NCI-H187 (cell line): ENCODE data around the gene FAM177B.

Source experiments
- DNase-seq, 2 experiments: peaks; one replicate each; lab custom pipeline; 2025; lab: John Stamatoyannopoulos, UW

FAM177B gene

DNA sequence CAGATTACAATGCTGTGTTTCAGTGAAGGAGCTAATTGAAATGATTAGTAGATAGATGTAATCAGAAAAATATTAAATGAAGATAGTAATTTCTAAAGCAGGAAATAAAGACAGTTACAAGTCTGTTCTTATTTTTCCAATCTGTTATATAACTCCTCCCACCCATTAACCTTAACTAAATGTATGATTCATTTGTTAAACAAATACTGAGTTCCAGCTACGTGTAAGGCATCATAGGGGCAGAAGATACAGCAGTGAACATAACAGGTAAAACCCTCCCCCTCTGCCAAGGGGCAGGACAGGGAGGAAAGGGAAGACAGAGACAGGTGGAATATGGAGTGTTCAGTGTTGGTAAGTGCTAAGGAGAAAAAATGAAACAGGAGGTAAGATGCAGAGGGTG, at the start of gene FAM177B:
FAM177B (plus strand) TSS at position 231 of the 400 bp plus-strand sequence. CDS start 9,344 bp downstream, outside the sequence.
- no peak for DNase-seq

DNA sequence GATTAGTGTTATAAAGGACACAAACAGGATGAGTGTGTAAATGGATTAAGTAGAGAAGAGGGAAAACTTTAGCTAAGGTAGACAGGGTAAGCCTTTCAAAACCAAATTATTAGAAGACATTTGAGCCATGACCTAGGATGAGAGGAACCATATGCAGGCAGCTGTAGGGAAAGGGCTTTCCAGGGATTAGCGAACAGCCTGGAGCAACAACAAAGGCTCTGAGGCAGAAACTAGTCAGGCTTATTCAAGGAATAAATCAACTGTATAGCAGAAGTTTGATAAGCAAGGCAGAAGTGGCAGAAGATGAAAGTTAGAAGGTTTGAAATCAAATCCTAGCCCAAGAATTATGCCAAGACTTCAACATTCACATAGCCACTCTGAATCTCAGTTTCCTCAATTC, 46.0 kb upstream of the FAM177B start:
- DNase-seq: no peak

DNA sequence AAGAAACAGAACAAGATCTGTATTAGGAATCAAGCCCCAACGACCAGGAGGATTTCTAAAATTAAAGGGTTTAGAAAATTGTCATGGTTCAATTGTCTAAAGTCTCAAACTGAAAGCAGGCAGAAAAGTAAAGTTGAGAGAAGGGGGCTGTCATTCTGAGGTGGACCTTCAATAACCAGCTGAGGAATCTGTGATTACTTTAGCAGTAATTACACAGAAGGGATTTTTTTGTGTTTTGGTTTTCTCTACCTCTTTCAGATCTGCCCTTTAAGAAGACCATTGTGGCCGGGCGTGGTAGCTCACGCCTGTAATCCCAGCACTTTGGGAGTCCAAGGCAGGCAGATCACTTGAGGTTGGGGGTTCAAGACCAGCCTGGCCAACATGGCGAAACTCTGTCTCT, 42.1 kb upstream of the FAM177B start:
- no peak for DNase-seq

DNA sequence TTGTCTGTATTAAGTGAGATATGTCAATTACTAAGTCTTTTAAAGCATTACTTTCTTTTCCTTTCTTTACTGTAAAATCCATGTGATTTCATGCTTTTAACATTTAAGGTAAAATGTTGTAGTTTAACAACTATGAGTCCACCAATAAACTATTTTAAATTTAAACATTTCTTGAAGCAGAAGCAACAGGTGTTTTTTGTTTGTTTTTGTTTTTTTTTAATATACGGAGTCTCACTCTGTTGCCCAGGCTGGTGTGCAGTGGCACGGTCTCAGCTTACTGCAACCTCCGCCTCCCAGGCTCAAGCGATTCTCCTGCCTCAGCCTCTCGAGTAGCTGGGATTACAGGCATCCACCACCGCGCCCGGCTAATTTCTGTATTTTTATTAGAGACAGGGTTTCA, 40.3 kb upstream of the FAM177B start:
- DNase-seq: no peak

DNA sequence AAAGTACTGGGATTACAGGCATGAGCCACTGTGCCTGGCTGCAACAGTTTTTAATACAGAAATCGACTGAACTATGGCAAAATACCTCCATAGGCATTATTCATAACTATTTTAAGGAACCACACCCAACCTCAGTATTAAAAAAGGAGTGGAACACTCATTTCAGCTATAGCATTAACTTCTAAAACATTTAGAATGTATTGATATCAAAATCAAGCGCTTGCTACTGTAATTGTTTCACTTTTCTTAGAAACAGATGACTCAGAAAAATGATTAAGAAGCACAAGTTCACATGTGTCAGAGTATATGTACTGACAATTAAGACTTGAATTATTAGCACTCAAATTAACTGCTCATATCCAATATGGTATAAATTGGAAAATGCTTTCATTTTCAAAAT, 39.8 kb upstream of the FAM177B start:
- no peak for DNase-seq

DNA sequence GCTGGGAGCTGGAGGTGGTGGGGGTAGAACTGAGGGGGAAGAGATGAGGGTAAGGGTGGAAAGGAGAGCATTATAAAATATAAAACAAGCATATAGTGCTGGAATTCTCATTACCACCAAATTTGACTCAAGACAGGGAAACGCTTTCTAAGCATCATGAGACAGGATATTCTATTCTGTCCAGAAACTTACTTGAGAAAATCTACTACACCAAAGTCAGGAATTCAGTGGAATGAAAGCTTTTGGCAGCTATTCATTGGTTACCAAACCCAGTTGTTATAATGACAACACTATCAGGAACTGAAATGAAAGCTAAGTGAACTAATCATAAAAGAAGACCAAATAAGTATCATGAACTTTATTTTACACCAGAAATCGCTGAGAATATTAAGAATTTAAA, 39.2 kb upstream of the FAM177B start:
- DNase-seq: no peak

DNA sequence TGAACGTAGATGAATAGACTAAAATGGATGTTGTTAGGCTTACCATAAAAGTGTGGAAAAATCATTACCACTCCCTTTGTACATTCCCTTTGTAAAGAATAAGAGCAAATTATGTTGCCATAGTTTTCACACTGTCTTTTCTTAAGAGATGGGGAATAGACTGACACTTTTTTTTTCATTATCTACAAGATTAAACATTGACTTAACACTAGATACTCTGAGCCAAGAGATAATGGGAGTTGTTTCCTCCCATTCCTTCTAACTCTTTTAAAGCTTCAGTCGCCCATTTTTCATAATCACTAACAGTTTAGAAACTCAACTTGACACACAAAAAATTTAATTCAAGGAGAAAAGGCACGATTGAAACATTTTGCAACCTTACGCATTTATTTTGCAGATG, 34.8 kb upstream of the FAM177B start:
- DNase-seq: no peak

DNA sequence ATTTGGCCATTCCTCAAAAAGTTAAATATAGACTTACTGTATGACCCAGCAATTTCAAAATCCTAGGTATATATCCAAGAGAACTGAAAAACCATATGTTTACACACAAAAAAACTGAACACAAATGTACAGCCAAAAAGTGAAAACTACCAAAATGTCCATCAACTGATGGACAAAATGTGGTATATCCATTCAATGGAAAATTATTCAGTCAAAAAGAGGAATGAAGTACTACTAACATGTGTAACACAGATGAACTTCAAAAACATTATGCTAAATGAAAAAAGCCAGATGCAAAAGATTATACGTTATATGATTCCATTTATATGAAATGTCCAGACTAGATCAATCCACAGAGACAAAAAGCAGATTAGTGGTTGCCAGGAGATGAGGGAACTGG, 32.7 kb upstream of the FAM177B start:
- no peak for DNase-seq

DNA sequence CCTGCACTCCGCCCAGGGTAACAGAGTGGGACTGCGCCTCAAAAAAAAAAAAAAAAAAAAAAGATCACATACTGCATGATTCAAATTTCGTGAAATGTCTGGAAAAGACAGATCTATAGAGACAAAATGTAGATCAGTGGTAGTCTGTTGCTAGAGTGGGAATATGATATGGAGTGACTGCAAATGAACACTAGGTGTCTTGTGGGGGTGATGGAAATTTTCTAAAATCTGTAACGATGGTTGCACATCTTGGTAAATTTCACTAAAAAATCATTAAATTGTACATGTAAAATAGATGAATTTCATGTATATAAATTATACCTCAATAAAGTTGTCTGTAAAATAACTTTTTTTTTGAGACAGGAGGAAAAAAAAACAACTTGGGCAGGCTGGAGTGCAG, 30.2 kb upstream of the FAM177B start:
- DNase-seq: no peak

DNA sequence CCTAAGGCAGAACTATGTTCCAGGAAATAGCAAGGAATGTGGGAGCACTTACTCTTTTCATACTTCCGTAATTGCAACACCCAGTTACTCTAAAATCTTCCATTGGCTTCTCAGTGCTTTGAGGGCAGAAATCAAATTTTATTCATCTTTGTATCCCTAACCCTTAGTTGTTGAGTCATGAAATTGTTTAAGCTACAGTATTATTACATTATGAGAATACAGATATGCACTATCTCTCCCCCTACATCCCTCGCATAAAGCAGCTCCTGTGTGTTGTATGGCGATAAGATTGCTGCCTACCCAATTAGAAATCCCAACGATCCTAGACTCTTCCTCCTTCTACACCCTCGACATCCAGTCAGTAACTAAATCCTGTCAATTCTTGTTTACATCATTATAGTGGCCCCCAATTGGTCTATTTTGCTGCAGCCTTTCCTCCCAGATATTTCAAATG, 27.3 kb upstream of the FAM177B start:
- DNase-seq: no peak

DNA sequence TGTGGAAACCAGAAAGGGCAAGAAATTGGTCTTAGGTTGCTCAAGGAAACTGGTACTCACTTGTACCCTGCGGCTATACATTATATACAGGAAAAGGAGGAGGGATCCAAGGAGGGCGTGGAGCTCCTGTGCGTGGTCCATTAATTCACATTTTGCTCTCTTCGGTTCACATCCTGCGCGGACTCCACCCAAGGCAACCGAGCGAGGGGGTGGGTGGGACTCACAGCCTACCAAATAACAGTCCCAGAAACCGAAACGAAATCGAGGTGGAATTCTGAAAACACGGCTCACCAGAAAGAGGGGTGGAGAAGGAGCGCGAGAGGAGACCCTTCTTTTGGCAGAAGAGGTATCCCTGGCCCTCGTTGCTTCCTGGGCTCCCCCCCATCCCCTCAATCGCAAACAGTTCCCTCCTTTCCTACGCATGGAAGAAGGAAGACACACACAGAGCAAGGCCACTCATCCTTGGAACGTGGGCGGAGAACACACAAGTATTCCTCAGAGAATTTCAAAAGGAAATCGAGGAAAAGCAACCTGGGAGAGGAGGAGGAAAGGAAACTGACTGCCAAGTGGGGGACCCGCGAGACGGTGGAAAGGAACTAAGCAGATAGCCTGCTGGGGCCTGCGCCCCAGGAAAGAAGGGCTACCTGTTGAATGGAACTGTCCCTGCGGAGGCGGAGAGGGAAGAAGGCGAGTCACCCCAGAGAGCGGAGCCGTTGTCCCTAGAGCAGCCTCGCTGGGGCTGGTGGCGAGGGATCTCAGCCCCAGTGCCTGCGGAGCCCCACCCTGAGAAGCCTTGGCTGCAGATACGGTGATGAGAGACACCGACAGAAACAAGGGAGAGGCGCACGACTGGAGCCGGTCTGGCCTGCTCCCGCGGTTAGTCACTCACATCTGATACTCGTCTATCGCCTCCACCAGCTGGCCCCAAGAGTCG, 25.4 kb upstream of the FAM177B start:
- DNase-seq: peak in 1 of 2 experiments; percentile 3

DNA sequence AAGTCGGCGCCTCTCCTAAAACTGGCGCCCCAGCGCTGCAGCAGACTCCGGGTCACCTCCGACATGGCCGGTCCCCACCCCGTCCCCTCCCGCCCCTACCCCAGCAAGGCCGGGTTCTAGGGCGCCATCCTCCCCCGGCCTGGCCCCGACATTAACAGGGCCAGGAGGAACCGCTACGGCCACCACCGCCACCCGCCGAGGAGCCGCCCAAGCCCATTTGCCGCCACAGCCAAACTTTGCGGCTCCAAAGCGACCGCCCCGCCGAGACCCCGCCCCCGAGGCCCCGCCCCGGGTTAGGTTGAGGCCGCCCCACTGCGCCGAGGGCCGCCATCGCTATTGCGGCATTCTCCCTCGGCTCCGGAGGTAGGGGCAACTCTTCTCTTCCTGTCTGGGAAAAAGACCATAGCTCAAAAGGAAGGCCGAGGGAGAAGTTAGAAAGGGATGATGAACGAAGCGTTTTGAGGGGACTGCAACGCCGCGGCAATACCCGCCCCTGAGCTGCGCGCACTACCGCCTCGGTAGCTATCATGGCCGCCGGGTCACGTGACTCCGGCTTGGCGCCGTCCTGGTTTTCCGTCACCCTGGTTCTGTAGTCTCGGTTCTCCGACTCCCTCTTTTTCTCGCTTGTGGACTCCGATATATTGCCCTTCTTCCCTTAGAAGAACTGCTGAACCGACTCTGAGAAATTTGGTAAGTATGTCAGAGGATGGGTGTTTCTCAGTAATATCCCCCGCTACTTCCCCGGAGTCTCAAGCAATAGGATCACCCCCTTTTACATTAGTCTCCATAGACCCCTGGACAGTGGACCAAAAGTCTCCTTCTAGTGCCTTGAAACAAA, 24.5 kb upstream of the FAM177B start, which contains the start of the genes AIDA and BROX:
AIDA (minus strand) TSS at position 239 of the 838 bp plus-strand sequence; CDS start at position 65, 174 bp downstream.
BROX (plus strand) TSS at position 312 of the 838 bp plus-strand sequence. CDS start 3,136 bp downstream, outside the sequence.
- DNase-seq: peak; percentile 69 to 77

DNA sequence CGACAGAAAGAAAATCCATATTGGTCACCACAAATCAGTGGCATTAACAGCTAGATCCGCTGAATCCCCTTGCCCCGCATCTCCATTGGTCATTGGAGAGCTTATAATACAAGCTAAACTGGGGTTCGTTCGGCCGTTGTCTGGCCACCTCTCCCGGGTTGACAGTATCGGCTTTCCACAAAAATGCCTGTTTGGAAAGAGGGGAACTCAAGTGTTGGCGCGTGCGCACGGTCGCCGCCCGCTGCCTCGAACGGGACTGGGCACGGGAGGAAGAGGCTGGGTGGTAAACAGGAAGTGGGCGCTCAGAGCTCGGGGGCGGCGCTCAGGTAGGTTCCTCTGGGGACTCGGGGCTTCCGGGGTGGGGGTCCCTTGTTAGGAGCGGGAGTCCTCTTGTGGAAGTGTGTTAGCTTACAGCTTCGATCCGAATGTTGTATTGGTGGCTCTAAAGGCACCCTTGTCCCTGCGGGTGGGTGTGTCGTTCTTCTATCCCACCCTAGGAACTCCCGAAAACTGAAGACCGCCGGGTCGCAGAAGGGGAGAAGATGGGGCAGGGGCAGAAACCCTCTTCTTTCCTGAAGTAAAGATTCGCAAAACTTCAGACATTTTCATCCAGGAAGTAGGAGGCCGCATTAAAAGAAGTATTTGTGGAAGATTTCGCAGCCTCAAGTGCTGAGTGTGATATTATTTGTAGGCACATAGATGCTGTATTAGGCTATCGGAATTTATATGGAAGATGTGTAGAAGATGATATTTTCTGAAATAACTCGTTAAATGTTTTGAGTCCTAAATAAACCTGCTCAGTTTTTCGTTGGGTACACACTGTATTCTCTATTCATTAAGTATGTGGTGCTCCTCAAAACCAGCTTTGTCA, 23.7 kb upstream of the FAM177B start:
- DNase-seq: peak; percentile 68 to 77

DNA sequence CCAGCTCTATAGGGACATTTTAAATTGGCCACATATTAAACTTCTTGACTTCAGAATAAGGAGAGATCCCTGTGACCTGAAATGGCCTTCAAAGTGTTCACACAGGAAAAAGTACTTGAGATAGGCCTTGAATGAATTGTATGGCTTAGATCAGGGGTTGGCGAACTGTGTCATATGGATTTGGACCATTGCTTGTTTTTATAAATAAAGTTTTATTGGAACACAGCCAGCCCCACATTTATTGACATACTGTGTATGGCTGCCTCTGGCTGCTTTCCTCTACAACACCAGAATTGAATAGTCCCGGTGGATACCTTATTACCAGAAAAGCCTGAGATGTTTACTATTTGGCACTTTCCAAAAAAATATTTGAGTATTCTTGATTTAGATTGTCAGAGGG, 20.6 kb upstream of the FAM177B start:
- no peak for DNase-seq

DNA sequence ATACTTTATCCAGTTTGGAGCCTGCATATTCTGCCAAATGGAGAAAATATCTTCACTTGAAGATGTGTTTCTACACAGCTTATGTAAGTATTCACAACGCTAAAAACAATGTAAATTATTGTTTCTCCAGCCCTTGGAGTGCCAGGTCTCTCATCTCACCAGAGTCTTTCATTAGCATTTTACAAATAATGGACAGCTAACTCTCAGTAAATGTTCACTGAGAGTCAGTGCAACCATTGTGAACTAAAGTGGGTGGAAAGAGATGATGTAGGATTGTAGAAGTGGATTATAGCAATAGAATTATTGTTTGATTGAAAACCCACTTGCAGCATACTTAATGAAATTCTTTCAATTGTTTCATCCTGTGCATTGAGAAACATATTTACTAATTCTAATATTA, 8.3 kb upstream of the FAM177B start:
- no peak for DNase-seq

DNA sequence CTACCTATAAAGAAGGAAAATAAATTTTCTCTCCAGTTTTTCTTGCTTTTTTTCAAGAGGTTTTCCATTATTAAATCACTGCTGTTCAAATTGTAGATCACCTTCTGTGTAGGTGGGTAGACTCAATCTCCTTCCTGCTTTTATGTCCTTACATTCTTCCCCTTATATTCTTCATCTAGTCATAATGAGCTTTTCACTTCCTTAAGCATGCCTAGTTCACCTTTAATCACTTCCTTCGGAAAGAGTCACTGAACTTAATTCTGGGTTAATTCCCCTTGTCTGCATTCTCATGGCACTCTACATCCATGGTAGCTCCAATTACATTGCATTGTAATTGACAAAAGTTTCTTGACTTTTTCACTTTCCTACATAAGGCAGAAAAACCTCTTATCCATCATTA, 6.1 kb upstream of the FAM177B start:
- DNase-seq: no peak

DNA sequence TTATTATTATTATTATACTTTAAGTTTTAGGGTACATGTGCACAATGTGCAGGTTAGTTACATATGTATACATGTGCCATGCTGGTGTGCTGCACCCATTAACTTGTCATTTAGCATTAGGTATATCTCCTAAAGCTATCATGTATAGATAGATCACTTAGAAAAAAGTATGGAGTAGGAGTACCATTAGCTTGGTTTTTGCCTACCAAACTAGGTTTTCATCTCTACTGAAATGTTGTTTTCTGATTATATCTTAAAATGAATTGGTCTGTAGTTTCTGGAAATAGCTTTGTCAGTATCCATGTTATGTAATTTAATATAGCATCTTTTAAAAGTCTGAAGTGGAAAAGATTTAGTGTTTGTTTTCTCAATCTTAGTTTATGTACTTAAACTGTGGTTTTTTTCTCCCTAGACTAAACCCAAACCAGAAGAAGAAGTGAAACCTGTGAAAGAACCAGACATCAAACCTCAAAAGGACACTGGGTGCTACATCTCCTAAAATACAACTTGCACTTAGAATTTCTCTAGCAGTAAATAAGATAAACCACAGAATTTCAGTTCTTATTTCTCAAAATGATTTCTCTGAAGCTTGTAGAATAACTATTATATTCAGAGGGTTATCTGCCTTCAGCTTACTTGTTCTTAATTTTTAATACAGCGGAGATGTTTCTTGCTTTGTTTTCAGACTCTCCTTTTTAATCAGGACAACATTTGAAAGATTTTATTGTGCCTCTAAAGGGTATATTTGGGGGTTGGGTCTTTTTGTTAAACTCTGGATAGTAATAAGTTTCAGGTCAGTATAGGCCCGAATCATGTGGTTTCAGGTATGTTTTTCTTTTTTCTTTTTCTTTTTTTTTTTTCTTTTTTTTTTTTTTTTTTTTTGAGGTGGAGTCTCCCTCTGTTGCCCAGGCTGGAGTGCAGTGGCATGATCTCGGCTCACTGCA, 4.5 kb upstream of the FAM177B start:
- no peak for DNase-seq

DNA sequence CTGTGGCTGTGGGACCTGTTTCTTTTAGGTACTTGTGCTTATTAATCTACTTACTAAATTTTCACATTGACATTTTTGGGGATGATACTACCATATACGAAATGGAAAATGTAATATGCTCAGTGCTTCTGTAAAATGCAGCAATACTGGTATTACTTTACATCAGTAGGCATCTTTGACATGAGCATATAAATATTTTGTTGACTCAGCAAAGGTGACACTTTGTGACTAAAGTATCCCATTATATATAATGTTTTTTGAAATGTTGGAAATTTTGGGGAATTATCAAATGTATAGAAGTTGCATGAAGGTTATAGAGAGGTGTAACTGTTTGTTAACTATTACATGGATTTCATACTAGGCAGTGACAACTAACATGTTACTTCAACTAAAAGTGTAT, 2.3 kb upstream of the FAM177B start:
- no peak for DNase-seq

DNA sequence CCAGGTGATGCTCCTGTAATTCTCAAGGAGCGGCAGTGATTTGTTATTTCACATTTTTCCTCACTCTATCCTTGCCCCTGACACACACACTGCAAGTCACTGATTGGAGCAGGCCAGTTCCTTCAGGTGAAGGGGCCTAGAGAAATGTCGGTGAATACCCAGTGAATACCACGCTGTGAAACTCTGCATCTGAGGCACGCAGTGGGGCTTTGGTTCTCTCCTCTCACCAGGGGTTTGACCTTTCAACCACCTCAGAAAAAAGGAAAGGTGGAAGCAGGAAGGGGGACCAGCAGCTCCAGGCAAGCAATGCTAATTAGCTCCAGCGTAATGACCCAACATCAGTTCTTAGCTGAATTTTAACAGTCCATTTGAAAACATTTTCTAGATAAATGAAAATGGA, 532 bp upstream of the FAM177B start:
- DNase-seq: no peak

DNA sequence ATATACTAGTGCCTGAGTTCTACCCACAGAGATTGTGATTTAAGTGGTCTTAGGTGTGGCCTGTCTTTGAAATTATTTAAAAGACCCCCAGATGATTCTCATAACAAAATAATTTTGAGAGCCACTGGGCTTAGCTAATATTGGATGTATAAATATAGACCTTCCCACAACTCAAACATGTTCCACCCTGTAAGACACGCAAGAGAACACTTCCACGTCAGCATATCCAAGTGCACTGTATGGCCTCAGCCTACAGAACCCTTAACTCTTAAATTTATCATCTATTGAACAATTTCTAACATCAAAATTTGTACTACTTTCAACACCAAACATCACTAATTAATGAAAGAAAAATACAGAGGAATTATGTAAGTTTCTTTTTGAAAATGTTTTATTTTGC, 2.5 kb downstream of the FAM177B start:
- DNase-seq: no peak
